ENCODE data around the gene SND1.
"Not testable (repeated sequence)": the region's sequence is repeated elsewhere in the genome, so short reads cannot be mapped to it uniquely, and the experiment has no call there.

SND1 gene

DNA sequence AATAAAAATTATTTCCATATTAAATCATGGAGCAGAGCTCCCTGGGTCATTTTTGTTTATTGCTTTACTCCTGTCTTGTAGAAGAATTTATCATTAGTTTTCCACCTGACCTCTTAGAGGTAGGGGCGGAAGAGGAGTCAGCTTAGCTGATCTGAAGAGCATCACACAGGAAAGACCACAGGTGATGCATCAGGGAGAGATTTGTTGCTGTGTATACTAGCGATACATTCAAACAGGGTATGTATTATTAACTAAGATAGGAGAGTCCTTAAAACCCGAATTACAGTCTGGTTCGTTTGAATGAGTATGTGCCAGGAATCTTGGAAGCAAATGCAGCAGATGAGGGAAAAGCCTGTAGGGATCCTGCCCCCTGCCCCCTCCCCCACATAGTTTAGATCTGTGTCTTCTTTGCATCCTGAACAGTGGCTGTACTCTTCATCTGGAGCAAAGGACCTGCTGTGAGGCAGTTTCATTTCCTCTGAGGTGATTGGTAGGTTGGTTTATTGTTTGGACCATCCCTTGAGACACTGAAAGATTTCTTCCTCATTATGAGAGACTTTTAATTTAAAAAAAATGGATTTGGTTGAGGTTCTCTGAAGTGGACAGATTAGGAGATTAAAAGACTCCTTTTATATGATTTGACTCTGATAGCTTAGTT is 177.0 kb downstream of the SND1 start:
- DNase-seq (ENCODE audit: insufficient read length, low spot score), result no peak
- TF ChIP-seq, protein P1, sequence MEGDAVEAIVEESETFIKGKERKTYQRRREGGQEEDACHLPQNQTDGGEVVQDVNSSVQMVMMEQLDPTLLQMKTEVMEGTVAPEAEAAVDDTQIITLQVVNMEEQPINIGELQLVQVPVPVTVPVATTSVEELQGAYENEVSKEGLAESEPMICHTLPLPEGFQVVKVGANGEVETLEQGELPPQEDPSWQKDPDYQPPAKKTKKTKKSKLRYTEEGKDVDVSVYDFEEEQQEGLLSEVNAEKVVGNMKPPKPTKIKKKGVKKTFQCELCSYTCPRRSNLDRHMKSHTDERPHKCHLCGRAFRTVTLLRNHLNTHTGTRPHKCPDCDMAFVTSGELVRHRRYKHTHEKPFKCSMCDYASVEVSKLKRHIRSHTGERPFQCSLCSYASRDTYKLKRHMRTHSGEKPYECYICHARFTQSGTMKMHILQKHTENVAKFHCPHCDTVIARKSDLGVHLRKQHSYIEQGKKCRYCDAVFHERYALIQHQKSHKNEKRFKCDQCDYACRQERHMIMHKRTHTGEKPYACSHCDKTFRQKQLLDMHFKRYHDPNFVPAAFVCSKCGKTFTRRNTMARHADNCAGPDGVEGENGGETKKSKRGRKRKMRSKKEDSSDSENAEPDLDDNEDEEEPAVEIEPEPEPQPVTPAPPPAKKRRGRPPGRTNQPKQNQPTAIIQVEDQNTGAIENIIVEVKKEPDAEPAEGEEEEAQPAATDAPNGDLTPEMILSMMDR (IDR thresholded peaks at IDR 0.05; ENCODE audit: insufficient read depth, missing control alignments), result no peak
- no peak for FAIRE-seq

DNA sequence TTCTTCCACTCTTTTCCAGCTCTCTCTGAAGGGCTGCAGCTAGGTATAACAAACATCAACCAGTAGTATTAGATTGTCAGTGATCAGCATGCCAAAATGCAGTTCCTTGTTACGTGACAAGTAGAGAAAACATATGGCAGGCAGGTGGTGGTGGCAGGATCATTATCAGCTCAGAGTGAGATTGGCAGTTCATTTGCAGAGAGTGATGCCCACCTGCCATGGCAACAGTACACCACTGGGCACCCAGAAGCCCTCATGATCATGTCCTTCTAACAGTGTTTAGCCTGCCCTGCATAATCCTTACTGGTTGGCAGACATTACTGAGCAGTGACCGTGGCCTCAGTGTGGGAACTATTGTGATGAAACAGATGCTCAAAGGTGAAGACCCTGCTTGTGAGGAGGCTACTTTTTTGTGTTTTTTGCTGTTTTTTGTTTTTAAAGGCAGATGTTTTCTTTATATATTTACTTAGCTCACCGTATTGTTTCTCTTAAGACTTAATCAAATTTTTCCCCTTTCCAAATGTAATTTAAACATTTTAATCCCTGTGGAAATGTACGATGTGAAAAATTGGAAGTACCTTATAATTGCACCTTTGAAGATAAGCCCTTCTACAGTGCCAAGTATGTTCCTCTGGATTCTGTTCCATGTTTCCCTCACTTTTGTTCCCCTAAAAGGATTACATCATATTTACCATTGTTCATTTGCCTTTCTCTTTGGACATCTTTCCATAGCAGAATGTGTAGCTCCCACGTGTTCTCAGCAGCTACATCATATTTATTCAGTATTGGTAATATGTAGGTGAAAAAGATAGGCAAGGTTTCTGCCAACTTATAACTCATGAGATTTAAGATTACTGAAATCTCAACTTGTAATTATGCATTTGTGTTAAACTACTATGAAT is 179.6 kb downstream of the SND1 start:
- TF ChIP-seq, protein P1 (IDR thresholded peaks at IDR 0.05; ENCODE audit: insufficient read depth, missing control alignments), result no peak
- peak; percentile 41 for FAIRE-seq
- no peak for DNase-seq (ENCODE audit: insufficient read length, low spot score)

DNA sequence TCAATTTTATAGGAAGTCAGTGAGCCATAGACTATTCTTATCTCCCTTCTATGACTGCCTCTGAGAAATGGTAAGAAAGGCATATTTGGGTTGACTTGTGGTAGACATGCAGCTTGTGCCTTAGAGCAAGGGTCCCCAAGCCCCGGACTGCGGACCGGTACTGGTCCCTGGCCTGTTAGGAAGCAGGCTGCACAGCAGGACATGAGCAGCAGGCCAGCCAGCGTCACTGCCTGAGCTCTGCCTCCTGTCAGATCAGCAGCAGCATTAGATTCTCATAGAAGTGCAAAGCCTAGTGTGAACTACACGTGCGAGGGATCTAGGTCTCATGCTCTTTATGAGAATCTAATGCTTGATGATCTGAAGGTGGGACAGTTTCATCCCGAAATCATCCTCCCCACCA is 180.6 kb downstream of the SND1 start:
- no peak for FAIRE-seq
- no peak for DNase-seq (ENCODE audit: insufficient read length, low spot score)
- TF ChIP-seq, protein P1 (IDR thresholded peaks at IDR 0.05; ENCODE audit: insufficient read depth, missing control alignments), result no peak

DNA sequence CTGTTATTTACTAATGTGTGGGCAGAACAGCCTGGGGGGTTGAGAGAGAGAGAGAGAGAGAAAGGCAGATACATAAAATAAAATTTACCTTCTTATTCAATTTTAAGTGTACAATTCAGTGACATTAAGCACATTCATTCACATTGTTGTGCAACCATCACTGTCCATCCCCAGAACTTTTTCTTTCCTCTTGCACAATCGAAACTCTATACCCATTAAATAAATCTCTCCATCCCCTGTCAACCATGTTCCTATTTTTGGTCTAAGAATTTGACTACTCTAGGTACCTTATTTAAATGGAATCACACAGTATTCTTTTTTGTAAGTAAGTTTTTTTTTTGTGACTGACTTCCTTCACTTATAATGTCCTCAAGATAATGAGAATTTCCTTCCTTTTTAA is 181.6 kb downstream of the SND1 start:
- DNase-seq (ENCODE audit: insufficient read length, low spot score) (no peak), FAIRE-seq (no peak)

DNA sequence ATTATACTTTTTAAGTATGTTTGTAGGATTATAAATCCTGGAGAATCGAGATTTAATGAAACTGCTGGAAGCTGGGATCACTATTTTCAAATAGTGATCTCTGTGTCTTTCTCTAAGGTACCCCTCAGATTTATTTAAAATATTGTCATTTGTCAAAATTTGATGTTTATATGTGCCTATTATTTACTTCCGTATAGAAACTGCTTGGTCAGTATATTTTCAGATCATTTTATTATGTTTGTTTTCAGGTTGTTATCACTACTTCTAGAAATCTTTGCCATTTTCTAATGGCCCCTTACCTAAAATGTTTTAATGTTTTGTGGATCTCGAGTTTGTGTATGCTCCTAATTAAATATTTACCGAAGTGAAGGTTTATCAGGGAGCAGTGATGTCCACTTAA is 183.7 kb downstream of the SND1 start:
- TF ChIP-seq, protein P1 (IDR thresholded peaks at IDR 0.05; ENCODE audit: insufficient read depth, missing control alignments), result no peak
- DNase-seq (ENCODE audit: insufficient read length, low spot score) (no peak), FAIRE-seq (no peak)

More for the DNA sequence above, 181.6 kb downstream of the SND1 start:
- TF ChIP-seq, protein P1 (IDR thresholded peaks at IDR 0.05; ENCODE audit: insufficient read depth, missing control alignments), result no peak

DNA sequence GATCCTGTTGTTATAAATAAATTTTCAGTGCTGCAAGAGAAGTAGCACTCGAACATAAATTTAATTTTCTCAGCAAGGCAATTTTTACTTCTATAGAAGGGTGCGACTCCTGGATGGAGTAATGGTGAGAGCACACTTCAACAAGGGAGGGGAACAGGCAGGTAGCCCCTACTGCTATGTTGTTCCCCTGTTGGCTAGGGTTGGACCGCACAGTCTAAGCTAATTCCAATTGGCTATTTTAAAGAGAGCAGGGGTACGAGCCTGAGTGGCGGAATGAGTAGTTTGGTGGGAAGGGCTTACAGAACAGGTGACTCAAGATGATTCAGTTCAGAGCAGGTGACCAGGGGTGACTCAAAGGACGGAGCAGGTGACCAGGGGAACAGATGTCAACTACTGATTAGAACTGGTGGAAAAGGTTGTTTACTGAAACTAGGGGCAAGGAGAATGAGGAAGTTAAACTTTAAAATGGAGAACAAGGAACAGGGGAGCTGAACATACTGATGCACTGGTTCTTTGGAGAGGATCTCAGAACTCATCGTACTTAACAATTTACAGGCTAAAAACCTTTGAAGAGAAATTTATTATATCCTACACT is 185.9 kb downstream of the SND1 start:
- not testable (repeated sequence) for DNase-seq (ENCODE audit: insufficient read length, low spot score)
- FAIRE-seq, result peak; percentile 11

DNA sequence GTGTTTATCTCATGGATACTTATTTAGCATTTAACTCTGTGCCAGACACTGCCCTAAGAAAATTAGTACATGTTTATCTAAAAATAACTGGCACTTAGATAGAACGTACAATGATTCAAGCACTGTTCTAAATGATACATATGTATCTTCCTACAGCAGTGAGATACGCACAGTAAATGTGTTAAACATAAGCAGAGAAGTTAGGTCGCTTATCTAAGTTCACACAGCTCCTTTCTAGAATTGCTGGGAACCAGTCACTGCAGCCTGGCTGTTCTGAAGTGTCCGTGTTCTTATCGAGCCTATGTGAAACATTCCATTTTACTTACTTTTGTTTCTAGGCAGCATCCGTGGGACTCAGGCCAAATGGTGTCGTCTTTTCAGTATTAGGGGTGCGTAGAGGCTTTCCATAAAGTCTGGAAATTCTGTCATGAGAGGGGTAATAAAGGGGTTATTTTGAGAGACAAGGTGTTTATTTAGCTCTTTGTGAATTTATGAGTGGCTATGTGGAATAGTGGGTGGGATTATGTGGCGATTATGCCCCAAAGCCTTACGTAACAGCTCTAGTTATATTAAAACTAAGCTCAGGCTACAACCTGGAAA is 186.9 kb downstream of the SND1 start:
- TF ChIP-seq, protein P1 (IDR thresholded peaks at IDR 0.05; ENCODE audit: insufficient read depth, missing control alignments), result no peak
- no peak for DNase-seq (ENCODE audit: insufficient read length, low spot score)
- no peak for FAIRE-seq

Data from D721Med (cell line).